K562 (cell line): ENCODE results near the gene CD300A.

ENCODE experiments used
- BRCA1 ChIP-seq, 2 experiments: fragments of 450-650 bp in 1 of 2; sonication (generic) in 1 of 2; formaldehyde crosslinking in 1 of 2; IDR thresholded peaks; 2 replicates each; pipeline versions ENCODE4 v1.5.0 to v1.6.1; 2017 to 2020; ENCODE audit warnings: mild to moderate bottlenecking in 1 of 2, missing genetic modification reagents in 1 of 2
- DDX20 ChIP-seq: fragments of 450-650 bp; IDR thresholded peaks from 2 replicates; pipeline ENCODE4 v1.6.1; 2016; ENCODE audit warnings: missing genetic modification characterization, low read depth, mild to moderate bottlenecking, missing compliant biosample characterization, moderate library complexity
- GATAD2A ChIP-seq: fragments of 450-650 bp; IDR thresholded peaks from 2 replicates; pipeline ENCODE4 v1.6.1; 2017
- JUND ChIP-seq, 2 experiments: IDR thresholded peaks; 2 replicates in 1 of 2; 3 replicates in 1 of 2; pipeline ENCODE4 v1.6.1; 2011; ENCODE audit warnings: borderline replicate concordance in 2 of 2, low read depth in 2 of 2, low read length in 2 of 2, improper control_type of control experiment in 1 of 2, missing biosample characterization in 1 of 2, missing genetic modification characterization in 1 of 2, missing genetic modification reagents in 1 of 2
- KLF16 ChIP-seq: IDR thresholded peaks from 2 replicates; pipeline ENCODE4 v1.6.1; 2016; ENCODE audit warnings: antibody characterized with exemption
- MAZ ChIP-seq, 2 experiments: fragments of 450-650 bp in 1 of 2; sonication (generic) in 1 of 2; formaldehyde crosslinking; IDR thresholded peaks in 1 of 2; conservative IDR thresholded peaks in 1 of 2; 2 replicates each; pipeline versions ENCODE4 v1.4.0 to v1.5.0; 2020; ENCODE audit warnings: mild to moderate bottlenecking in 1 of 2, missing genetic modification reagents in 1 of 2
- MYC ChIP-seq, 2 experiments: fragments of 250-450 bp in 1 of 2; sonication (Bioruptor Pico) in 1 of 2; IDR thresholded peaks; 2 replicates each; pipeline versions ENCODE4 v1.5.1 to v1.6.1; 2012 to 2021; ENCODE audit warnings: low read depth in 2 of 2, borderline replicate concordance in 1 of 2, improper control_type of control experiment in 1 of 2, low read length in 1 of 2, mild to moderate bottlenecking in 1 of 2, moderate library complexity in 1 of 2
- PRPF4 ChIP-seq: fragments of 200-400 bp; formaldehyde crosslinking; IDR thresholded peaks from one replicate; pipeline ENCODE4 v1.6.1; 2017; ENCODE audit warnings: low read length, low read depth, mild to moderate bottlenecking; ENCODE audit not compliant: insufficient read depth, poor library complexity, severe bottlenecking
- SIRT6 ChIP-seq: IDR thresholded peaks from one replicate; pipeline ENCODE4 v1.6.1; 2012; ENCODE audit warnings: low read depth, mild to moderate bottlenecking, control low read depth, inconsistent platforms, low read length, moderate library complexity
- TAF1 ChIP-seq: IDR thresholded peaks from 2 replicates; pipeline ENCODE4 v1.6.1; 2011; ENCODE audit warnings: mild to moderate bottlenecking, low read length, moderate library complexity; ENCODE audit not compliant: insufficient read depth, control insufficient read depth, severe bottlenecking; ENCODE audit errors: extremely low read depth
- TCF7L2 ChIP-seq: fragments of 150-350 bp; IDR thresholded peaks from 2 replicates; pipeline ENCODE4 v1.6.1; 2016; ENCODE audit warnings: low read depth, mild to moderate bottlenecking, low read length, moderate library complexity
- ZBTB17 ChIP-seq: fragments of 450-650 bp; formaldehyde crosslinking; IDR thresholded peaks from 2 replicates; pipeline ENCODE4 v1.4.0; 2020; ENCODE audit warnings: mild to moderate bottlenecking
- ZNF318 ChIP-seq, 2 experiments: fragments of 450-650 bp; IDR thresholded peaks; 2 replicates each; pipeline ENCODE4 v1.6.1; 2016; ENCODE audit warnings: mild to moderate bottlenecking in 2 of 2, borderline replicate concordance in 1 of 2, low read depth in 1 of 2, moderate library complexity in 1 of 2

DNA sequence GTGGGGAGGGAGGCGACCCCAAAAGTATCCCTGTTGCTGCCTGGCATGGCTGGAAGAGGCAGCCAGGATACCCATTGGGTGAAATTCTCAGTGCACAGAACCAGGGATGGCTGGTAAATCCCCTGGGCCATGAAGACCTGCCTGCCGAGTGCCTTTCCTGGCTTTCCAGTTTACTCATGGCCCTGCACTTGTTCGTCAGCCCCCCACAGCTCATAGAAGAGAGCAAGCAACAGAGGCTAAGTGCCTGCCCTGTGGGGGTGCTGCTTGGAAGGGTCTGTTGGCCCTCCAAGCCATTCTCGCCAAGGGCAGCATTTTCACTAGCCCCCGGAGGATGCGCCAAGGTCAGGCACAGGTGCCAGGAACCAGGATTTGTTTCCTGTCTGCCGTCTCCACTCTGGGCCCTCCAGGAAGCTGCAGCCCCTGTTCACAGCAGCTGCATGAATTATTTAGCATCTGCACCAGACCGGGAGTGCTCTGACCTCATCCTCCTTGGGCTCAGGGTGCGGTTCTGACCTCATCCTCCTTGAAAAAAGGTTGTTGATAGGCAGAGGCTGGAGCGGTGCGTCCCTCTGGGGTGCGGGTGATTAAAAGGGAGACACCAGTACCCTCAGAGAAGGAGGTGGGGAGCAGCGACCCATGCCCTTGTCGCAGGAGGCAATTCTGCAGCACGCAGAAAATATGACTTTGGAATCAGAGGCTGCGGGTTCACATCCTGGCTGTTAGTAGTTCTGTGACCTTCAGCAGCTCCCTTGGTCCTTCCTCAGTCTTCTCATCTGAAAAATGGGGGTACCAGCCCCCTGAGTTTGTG lies 14.2 kb upstream of the CD300A start:
- TF ChIP-seq BRCA1 (IDR thresholded peaks at IDR 0.05) (no peak), BRCA1 (CRISPR knock-in tag; IDR thresholded peaks at IDR 0.05) (no peak), DDX20 (tag) (no peak), SIRT6 (no peak), ZBTB17 (CRISPR knock-in tag) (no peak), TCF7L2 (no peak), KLF16 (no peak), MYC (IDR thresholded peaks at IDR 0.05; ENCODE audit: low read depth, low read length) (no peak), MYC (CRISPR knock-in tag; IDR thresholded peaks at IDR 0.05; ENCODE audit: borderline replicate concordance, low read depth) (no peak), MAZ (CRISPR knock-in tag; conservative IDR thresholded peaks at IDR 0.05 in 1 of 2, IDR thresholded peaks at IDR 0.05 in 1 of 2) (no peak), JUND (IDR thresholded peaks at IDR 0.05; ENCODE audit: borderline replicate concordance, low read depth, low read length) (0 out of 2 replicates have a peak, but pooled peaks have one; percentile 24), JUND (tag; IDR thresholded peaks at IDR 0.05; ENCODE audit: borderline replicate concordance, low read depth, low read length) (no peak), TAF1 (no peak), PRPF4 (no peak), GATAD2A (no peak), ZNF318 (IDR thresholded peaks at IDR 0.05; ENCODE audit: borderline replicate concordance in 1 of 2, low read depth in 1 of 2) (no peak)
